Hematopoietic multipotent progenitor cell treated with erythropoietin and hydrocortisone succinate and interleukin-3 and kit ligand, for 8 days (in vitro differentiated cells): Measurements from ENCODE around the gene ERC1.

Experiments
- DNase-seq: peaks from one replicate; pipeline ENCODE4 v3.0.0-alpha.2; 2015

ERC1 gene

GRCh38 chr12:1464925-1465324 lies 473.9 kb downstream of the ERC1 start:
- no peak for DNase-seq

GRCh38 chr12:1465990-1466389 lies 475.0 kb downstream of the ERC1 start:
- DNase-seq, result no peak

GRCh38 chr12:1466481-1467154 lies 475.6 kb downstream of the ERC1 start:
- DNase-seq, result no peak

GRCh38 chr12:1467710-1468109 lies 476.7 kb downstream of the ERC1 start:
- no peak for DNase-seq

GRCh38 chr12:1469070-1469469 lies 478.0 kb downstream of the ERC1 start:
- DNase-seq, result no peak

- peak; percentile 7 for DNase-seq
Observed at GRCh38 chr12:1470051-1470450, 479.0 kb downstream of the ERC1 start.

- peak; percentile 8 for DNase-seq
Observed at GRCh38 chr12:1471224-1471623, 480.2 kb downstream of the ERC1 start.

- peak; percentile 50 for DNase-seq
Observed at GRCh38 chr12:1473418-1473817, 482.4 kb downstream of the ERC1 start.

GRCh38 chr12:1474041-1474573 lies 483.1 kb downstream of the ERC1 start:
- DNase-seq, result peak; percentile 41

GRCh38 chr12:1474574-1475153 lies 483.6 kb downstream of the ERC1 start:
- no peak for DNase-seq

- DNase-seq, result no peak
Observed at GRCh38 chr12:1479645-1480044, 488.6 kb downstream of the ERC1 start.

- DNase-seq, result no peak
Observed at GRCh38 chr12:1481326-1481725, 490.3 kb downstream of the ERC1 start.

- no peak for DNase-seq
Observed at GRCh38 chr12:1481906-1482305, 490.9 kb downstream of the ERC1 start.

- no peak for DNase-seq
Observed at GRCh38 chr12:1488908-1489381, 497.9 kb downstream of the ERC1 start.

GRCh38 chr12:1491983-1492697 lies 501.1 kb downstream of the ERC1 start:
- DNase-seq, result peak; percentile 76

- DNase-seq, result no peak
Observed at GRCh38 chr12:1493781-1494565, 502.9 kb downstream of the ERC1 start.

- no peak for DNase-seq
Observed at GRCh38 chr12:1494856-1495255, 503.8 kb downstream of the ERC1 start.

GRCh38 chr12:1496162-1496900 lies 505.3 kb downstream of the ERC1 start:
- no peak for DNase-seq

GRCh38 chr12:1497161-1497560 lies 506.1 kb downstream of the ERC1 start:
- DNase-seq, result no peak

GRCh38 chr12:1498199-1498740 lies 507.2 kb downstream of the ERC1 start:
- no peak for DNase-seq

- DNase-seq, result no peak
Observed at GRCh38 chr12:1499351-1499750, 508.3 kb downstream of the ERC1 start.
